Parathyroid adenoma (tissue), 2 donors: ENCODE data around the gene MARK4.

ENCODE experiments used
- H2AFZ ChIP-seq: fragments of 300-600 bp; sonication (generic); one replicate; pipeline ENCODE4 v1.7.0; 2017; ENCODE audit warnings: antibody characterized with exemption, mild to moderate bottlenecking
- H3K27ac ChIP-seq: fragments of 300-600 bp; sonication (generic); one replicate; pipeline ENCODE4 v1.7.0; 2017
- H3K27me3 ChIP-seq: fragments of 300-600 bp; sonication (generic); one replicate; pipeline ENCODE4 v1.7.0; 2017; ENCODE audit warnings: low read length; ENCODE audit not compliant: control insufficient read depth, insufficient read depth
- H3K36me3 ChIP-seq: fragments of 300-600 bp; sonication (generic); one replicate; pipeline ENCODE4 v1.7.0; 2017; ENCODE audit warnings: low read length; ENCODE audit not compliant: control insufficient read depth, insufficient read depth
- H3K4me1 ChIP-seq: fragments of 300-600 bp; sonication (generic); one replicate; pipeline ENCODE4 v1.7.0; 2017; ENCODE audit warnings: control low read depth
- H3K4me2 ChIP-seq: fragments of 300-600 bp; sonication (generic); one replicate; pipeline ENCODE4 v1.7.0; 2017; ENCODE audit warnings: low read length
- H3K4me3 ChIP-seq: fragments of 300-600 bp; sonication (generic); one replicate; pipeline ENCODE4 v1.7.0; 2017; ENCODE audit warnings: low read depth, low read length
- H3K79me2 ChIP-seq: fragments of 300-600 bp; sonication (generic); one replicate; pipeline ENCODE4 v1.7.0; 2017; ENCODE audit warnings: control low read depth
- H3K9ac ChIP-seq: fragments of 300-600 bp; sonication (generic); one replicate; pipeline ENCODE4 v1.7.0; 2017; ENCODE audit warnings: mild to moderate bottlenecking
- H3K9me3 ChIP-seq: fragments of 300-600 bp; sonication (generic); one replicate; pipeline ENCODE4 v1.7.0; 2017; ENCODE audit warnings: low read length; ENCODE audit not compliant: control insufficient read depth
- CTCF ChIP-seq: fragments of 300-600 bp; sonication (generic); IDR thresholded peaks from one replicate; pipeline ENCODE4 v1.7.0; 2017; ENCODE audit warnings: antibody characterized with exemption, mild to moderate bottlenecking
- donor health status: primary hyperparathyroidism.

Gene MARK4

GRCh38 chr19:45344621-45345505 lies 93.8 kb downstream of the MARK4 start:
- Histone ChIP-seq H3K79me2 (no peaks in the 10 kb centered on the region), H3K27me3 (no peaks in the 10 kb centered on the region), H3K36me3 (no peaks in the 10 kb centered on the region), H3K27ac (no peak overlapping the region), H3K9me3 (no peaks in the 10 kb centered on the region), H3K4me3 (no peak overlapping the region), H3K9ac (no peak overlapping the region), H2AFZ (no peak overlapping the region), H3K4me1 (no peaks in the 10 kb centered on the region), H3K4me2 (no peak overlapping the region)
- TF ChIP-seq CTCF, result no peak

- Histone ChIP-seq H3K36me3 (no peaks in the 10 kb centered on the region), H3K27me3 (no peaks in the 10 kb centered on the region), H3K9me3 (no peaks in the 10 kb centered on the region), H3K4me3 (no peak overlapping the region), H3K4me1 (no peaks in the 10 kb centered on the region), H3K4me2 (no peak overlapping the region), H3K27ac (no peak overlapping the region), H3K9ac (no peak overlapping the region), H2AFZ (no peak overlapping the region), H3K79me2 (no peaks in the 10 kb centered on the region)
- no peak for TF ChIP-seq CTCF
Observed at GRCh38 chr19:45345506-45345860, 94.4 kb downstream of the MARK4 start.

GRCh38 chr19:45346449-45346848 lies 95.4 kb downstream of the MARK4 start:
- Histone ChIP-seq H3K4me1 (no peaks in the 10 kb centered on the region), H3K27ac (no peak overlapping the region), H3K79me2 (no peaks in the 10 kb centered on the region), H3K36me3 (no peaks in the 10 kb centered on the region), H3K27me3 (no peaks in the 10 kb centered on the region), H3K9me3 (no peaks in the 10 kb centered on the region), H2AFZ (no peak overlapping the region), H3K9ac (no peak overlapping the region), H3K4me2 (no peak overlapping the region), H3K4me3 (no peak overlapping the region)
- no peak for TF ChIP-seq CTCF

- Histone ChIP-seq H2AFZ (no peak overlapping the region), H3K9me3 (no peaks in the 10 kb centered on the region), H3K4me1 (no peaks in the 10 kb centered on the region), H3K36me3 (no peaks in the 10 kb centered on the region), H3K79me2 (no peaks in the 10 kb centered on the region), H3K9ac (no peak overlapping the region), H3K4me2 (no peak overlapping the region), H3K27ac (no peak overlapping the region), H3K27me3 (no peaks in the 10 kb centered on the region), H3K4me3 (no peak overlapping the region)
- no peak for TF ChIP-seq CTCF
Observed at GRCh38 chr19:45347570-45348366, 96.7 kb downstream of the MARK4 start.
